Renal cortical epithelial cell (primary cell): ENCODE measurements around the gene CCDC69. TPM values are rescaled to one million over a fixed set of nuclear protein-coding genes. Genes with fewer than 3 reads are reported as not detected.

Experiments
- DNase-seq: peaks from one replicate; pipeline ENCODE4 v3.0.0-alpha.2; 2011; ENCODE audit warnings: low read depth
- total RNA-seq: library from RNA; depleted of rRNA; stranded (reverse); fragments of >200 nt; gene quantifications from 2 replicates; pipeline ENCODE4 v1.2.3, GENCODE V29; 2014

The CCDC69 gene
- total RNA-seq, 1 donor from 2014 or later, result 1.1 TPM

DNA sequence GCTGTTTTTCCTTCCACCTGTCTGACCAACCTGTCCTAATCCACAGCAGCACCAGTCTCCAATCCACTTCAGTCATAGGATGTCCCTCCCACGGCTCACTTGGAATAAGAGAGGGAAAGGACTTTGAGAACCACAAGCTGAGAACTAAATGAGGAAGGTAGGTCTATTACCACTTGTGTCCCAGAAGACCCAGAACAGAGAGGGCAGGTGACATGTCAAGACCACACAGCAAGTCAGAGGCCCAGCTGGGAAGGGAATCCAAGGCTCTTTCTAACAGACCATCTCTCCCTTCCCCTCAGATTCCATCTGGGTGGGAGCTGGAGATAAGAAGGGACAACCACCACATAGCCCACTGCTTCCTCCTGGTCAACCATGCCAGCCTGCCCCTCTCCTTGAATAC, 81.0 kb downstream of the CCDC69 start:
- DNase-seq, result no peak

DNA sequence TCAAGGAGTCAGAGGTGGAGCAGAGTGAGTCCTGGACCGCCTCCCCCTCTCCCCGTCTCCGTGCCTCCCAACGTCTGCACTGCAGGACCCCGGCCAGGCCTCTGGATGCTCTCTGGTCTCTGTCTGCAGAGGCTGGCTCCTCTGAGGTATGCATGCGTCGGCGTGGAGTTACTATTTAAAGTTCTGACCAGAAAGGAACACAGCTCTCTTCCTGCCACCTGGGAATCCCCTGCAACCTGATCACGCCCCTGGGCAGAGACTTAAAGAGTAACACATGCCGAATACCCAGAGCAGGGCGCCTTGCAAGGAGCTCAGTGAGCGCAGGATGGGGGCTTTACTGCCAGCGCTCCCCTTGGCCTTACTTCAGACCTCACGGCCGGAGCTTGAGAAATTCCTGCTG, 82.4 kb downstream of the CCDC69 start:
- DNase-seq, result no peak

- DNase-seq, result no peak
Measured at GRCh38 chr5:151140686-151141459, 83.0 kb downstream of the CCDC69 start.

GRCh38 chr5:151139646-151140045, 84.2 kb downstream of the CCDC69 start:
- DNase-seq, result no peak

- no peak for DNase-seq
Measured at GRCh38 chr5:151139015-151139414, 84.9 kb downstream of the CCDC69 start.

DNA sequence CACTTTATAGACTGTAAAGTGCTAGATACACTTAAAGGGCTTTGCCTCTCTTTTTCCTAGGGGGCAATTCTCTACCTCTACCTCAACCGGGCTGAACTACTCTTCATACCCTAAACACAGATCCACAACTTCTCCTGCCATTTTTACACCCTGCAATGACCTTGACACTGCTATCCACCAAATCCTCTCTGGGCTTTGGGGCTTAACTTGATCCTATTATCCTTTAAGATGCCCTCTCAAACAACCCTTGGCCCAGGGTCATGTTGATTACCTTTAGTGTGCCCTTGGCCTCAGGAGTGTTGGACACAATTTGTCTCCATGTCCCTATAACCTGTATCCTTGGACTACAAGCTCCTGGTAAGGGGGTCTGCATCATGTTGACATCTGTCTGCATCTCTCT, 85.8 kb downstream of the CCDC69 start:
- DNase-seq, result no peak

- no peak for DNase-seq
Measured at GRCh38 chr5:151137067-151137825, 86.6 kb downstream of the CCDC69 start.

DNA sequence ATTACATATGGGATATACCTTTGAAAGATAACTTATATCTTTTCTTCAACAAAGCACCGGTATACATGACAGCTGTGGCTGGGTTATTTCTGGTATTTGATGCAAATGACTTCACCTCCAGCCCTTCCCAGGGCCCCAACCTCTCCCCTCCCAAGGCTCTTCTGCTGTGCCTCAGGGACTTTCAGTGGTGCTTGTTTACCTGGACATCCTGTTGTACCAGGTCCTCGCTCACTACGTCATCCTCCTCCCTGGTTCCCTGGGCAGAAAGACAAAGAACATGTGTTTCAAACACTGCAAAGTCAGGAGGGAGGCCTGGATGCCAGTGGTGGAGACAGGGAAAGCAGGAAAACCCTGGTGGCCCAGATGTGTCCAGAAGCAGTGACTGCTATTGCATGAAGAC, 89.7 kb downstream of the CCDC69 start:
- DNase-seq, result no peak

DNA sequence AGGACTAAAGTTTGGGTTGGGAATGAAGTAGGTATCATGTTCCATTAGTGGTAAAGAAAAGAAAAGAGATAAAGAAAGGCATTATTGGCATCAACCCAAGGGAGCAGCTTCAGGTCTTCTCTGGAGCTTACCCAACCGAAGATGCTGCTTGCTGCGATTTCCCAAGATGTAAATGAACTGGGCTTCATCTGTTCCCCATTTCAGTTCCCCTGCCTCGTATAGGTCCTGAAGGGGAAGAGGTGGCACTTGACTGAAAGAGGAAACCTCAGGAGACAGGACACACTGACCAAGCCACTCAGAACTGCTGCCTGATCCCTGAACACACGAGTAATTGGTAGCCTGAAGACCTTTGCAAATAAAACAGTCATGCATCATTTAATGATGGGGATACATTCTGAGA, 90.9 kb downstream of the CCDC69 start:
- DNase-seq, result no peak

Other genes starting within 250 kb of the CCDC69 start
- 5.2 and 102 TPM in 2 replicates for gene GPX3, start 203.5 kb downstream of the CCDC69 start, total RNA-seq
- gene TNIP1, start 143.1 kb downstream of the CCDC69 start, total RNA-seq, result 402 and 506 TPM in 2 replicates
- gene ANXA6, start 66.3 kb downstream of the CCDC69 start, total RNA-seq, result 154 and 221 TPM in 2 replicates
- gene GM2A, start 29.1 kb upstream of the CCDC69 start, total RNA-seq, result 17.4 and 17.9 TPM in 2 replicates
- gene SLC36A3, start 79.7 kb upstream of the CCDC69 start, total RNA-seq, result not detected in 2 replicates
- gene SLC36A2, start 123.5 kb upstream of the CCDC69 start, total RNA-seq, result 0.89 TPM in 1 of 2 replicates, not detected in the other
- gene SLC36A1, start 223.5 kb upstream of the CCDC69 start, total RNA-seq, result 3.1 and 3.8 TPM in 2 replicates